ENCODE data around the gene RPS6KA2. TPM values are rescaled to one million over a fixed set of nuclear protein-coding genes. Genes with fewer than 3 reads are reported as not detected.

RPS6KA2 gene
- total and polyA plus RNA-seq, 2 experiments from 2014 or later, result 12.5 to 25.3 TPM

GRCh38 chr6:166612471-166612881 lies 14.6 kb downstream of the RPS6KA2 start:
- no peak overlapping the region for H3K4me2 ChIP-seq
- H3K27ac ChIP-seq (ENCODE audit: low read depth), result no peak overlapping the region
- Mint-ChIP-seq H3K4me1 (peaks cover 60% of the 10 kb centered on the region), H3K36me3 (ENCODE audit: low read depth) (peaks cover under 1% of the 10 kb centered on the region; the same call in 2 of the 3 replicates), H3K4me3 (no peak overlapping the region), H3K27ac (peak overlapping the region; percentile 7; the same call in 1 of the 2 replicates), H3K27me3 (ENCODE audit: insufficient read depth, low read depth, poor library complexity) (peaks cover 9% of the 10 kb centered on the region), H3K9me3 (no peaks in the 10 kb centered on the region)
- peaks cover 15% of the 10 kb centered on the region for H3K4me1 ChIP-seq (ENCODE audit: insufficient read depth)
- H3K27me3 ChIP-seq (ENCODE audit: insufficient read depth), result no peaks in the 10 kb centered on the region
- H3F3A ChIP-seq (replicated peaks; ENCODE audit: low read depth), result no peaks in the 10 kb centered on the region
- H3K9me2 ChIP-seq (ENCODE audit: insufficient read depth), result no peaks in the 10 kb centered on the region
- peaks cover 5% of the 10 kb centered on the region for H4K20me1 ChIP-seq (replicated peaks; ENCODE audit: insufficient read depth)
- no peak overlapping the region for H3K4me3 ChIP-seq
- H3K79me2 ChIP-seq (replicated peaks; ENCODE audit: insufficient read depth), result peaks cover 93% of the 10 kb centered on the region
- no peak for TF ChIP-seq POLR2AphosphoS5 (IDR thresholded peaks at IDR 0.05; ENCODE audit: low read depth)
- TF ChIP-seq REST (IDR thresholded peaks at IDR 0.05; ENCODE audit: unreplicated experiment), result no peak
- TF ChIP-seq EZH2phosphoT487 (IDR thresholded peaks at IDR 0.05; ENCODE audit: unreplicated experiment), result no peak
- TF ChIP-seq STAT1 (IDR thresholded peaks at IDR 0.05; ENCODE audit: unreplicated experiment), result no peak
- no peak for TF ChIP-seq ZNF331 (CRISPR knock-in tag; IDR thresholded peaks at IDR 0.05; ENCODE audit: low read depth)
- TF ChIP-seq, protein P1, sequence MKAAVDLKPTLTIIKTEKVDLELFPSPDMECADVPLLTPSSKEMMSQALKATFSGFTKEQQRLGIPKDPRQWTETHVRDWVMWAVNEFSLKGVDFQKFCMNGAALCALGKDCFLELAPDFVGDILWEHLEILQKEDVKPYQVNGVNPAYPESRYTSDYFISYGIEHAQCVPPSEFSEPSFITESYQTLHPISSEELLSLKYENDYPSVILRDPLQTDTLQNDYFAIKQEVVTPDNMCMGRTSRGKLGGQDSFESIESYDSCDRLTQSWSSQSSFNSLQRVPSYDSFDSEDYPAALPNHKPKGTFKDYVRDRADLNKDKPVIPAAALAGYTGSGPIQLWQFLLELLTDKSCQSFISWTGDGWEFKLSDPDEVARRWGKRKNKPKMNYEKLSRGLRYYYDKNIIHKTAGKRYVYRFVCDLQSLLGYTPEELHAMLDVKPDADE (IDR thresholded peaks at IDR 0.05), result no peak
- ATAC-seq (no peak), DNase-seq (ENCODE audit: low spot score) (no peak)
- H2AFZ ChIP-seq, result no peak overlapping the region
- H3K36me3 ChIP-seq (ENCODE audit: insufficient read depth), result no peaks in the 10 kb centered on the region

GRCh38 chr6:166611631-166612030 lies 15.4 kb downstream of the RPS6KA2 start:
- DNase-seq (ENCODE audit: low spot score) (no peak), ATAC-seq (peak; percentile 24; the same call in 2 of the 3 replicates)
- Histone ChIP-seq H3K27me3 (ENCODE audit: insufficient read depth) (no peaks in the 10 kb centered on the region), H3K4me1 (ENCODE audit: insufficient read depth) (peaks cover 15% of the 10 kb centered on the region), H3K27ac (ENCODE audit: low read depth) (peak overlapping the region; percentile 74; the same call in 1 of the 2 replicates), H3K36me3 (ENCODE audit: insufficient read depth) (no peaks in the 10 kb centered on the region), H3K4me3 (no peak overlapping the region), H4K20me1 (replicated peaks; ENCODE audit: insufficient read depth) (peaks cover 6% of the 10 kb centered on the region), H3K4me2 (no peak overlapping the region), H3F3A (replicated peaks; ENCODE audit: low read depth) (no peaks in the 10 kb centered on the region), H3K79me2 (replicated peaks; ENCODE audit: insufficient read depth) (peaks cover 91% of the 10 kb centered on the region), H3K9me2 (ENCODE audit: insufficient read depth) (no peaks in the 10 kb centered on the region), H2AFZ (no peak overlapping the region)
- Mint-ChIP-seq H3K27me3 (ENCODE audit: insufficient read depth, low read depth, poor library complexity) (peaks cover 11% of the 10 kb centered on the region), H3K27ac (no peak overlapping the region), H3K4me3 (no peak overlapping the region), H3K4me1 (peaks cover 59% of the 10 kb centered on the region), H3K36me3 (ENCODE audit: low read depth) (no peaks in the 10 kb centered on the region; the same call in 1 of the 3 replicates), H3K9me3 (no peaks in the 10 kb centered on the region)
- TF ChIP-seq, protein P2, sequence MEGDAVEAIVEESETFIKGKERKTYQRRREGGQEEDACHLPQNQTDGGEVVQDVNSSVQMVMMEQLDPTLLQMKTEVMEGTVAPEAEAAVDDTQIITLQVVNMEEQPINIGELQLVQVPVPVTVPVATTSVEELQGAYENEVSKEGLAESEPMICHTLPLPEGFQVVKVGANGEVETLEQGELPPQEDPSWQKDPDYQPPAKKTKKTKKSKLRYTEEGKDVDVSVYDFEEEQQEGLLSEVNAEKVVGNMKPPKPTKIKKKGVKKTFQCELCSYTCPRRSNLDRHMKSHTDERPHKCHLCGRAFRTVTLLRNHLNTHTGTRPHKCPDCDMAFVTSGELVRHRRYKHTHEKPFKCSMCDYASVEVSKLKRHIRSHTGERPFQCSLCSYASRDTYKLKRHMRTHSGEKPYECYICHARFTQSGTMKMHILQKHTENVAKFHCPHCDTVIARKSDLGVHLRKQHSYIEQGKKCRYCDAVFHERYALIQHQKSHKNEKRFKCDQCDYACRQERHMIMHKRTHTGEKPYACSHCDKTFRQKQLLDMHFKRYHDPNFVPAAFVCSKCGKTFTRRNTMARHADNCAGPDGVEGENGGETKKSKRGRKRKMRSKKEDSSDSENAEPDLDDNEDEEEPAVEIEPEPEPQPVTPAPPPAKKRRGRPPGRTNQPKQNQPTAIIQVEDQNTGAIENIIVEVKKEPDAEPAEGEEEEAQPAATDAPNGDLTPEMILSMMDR (conservative IDR thresholded peaks at IDR 0.05; ENCODE audit: low read depth in 2 of 2), result no peak
- TF ChIP-seq, protein P3, sequence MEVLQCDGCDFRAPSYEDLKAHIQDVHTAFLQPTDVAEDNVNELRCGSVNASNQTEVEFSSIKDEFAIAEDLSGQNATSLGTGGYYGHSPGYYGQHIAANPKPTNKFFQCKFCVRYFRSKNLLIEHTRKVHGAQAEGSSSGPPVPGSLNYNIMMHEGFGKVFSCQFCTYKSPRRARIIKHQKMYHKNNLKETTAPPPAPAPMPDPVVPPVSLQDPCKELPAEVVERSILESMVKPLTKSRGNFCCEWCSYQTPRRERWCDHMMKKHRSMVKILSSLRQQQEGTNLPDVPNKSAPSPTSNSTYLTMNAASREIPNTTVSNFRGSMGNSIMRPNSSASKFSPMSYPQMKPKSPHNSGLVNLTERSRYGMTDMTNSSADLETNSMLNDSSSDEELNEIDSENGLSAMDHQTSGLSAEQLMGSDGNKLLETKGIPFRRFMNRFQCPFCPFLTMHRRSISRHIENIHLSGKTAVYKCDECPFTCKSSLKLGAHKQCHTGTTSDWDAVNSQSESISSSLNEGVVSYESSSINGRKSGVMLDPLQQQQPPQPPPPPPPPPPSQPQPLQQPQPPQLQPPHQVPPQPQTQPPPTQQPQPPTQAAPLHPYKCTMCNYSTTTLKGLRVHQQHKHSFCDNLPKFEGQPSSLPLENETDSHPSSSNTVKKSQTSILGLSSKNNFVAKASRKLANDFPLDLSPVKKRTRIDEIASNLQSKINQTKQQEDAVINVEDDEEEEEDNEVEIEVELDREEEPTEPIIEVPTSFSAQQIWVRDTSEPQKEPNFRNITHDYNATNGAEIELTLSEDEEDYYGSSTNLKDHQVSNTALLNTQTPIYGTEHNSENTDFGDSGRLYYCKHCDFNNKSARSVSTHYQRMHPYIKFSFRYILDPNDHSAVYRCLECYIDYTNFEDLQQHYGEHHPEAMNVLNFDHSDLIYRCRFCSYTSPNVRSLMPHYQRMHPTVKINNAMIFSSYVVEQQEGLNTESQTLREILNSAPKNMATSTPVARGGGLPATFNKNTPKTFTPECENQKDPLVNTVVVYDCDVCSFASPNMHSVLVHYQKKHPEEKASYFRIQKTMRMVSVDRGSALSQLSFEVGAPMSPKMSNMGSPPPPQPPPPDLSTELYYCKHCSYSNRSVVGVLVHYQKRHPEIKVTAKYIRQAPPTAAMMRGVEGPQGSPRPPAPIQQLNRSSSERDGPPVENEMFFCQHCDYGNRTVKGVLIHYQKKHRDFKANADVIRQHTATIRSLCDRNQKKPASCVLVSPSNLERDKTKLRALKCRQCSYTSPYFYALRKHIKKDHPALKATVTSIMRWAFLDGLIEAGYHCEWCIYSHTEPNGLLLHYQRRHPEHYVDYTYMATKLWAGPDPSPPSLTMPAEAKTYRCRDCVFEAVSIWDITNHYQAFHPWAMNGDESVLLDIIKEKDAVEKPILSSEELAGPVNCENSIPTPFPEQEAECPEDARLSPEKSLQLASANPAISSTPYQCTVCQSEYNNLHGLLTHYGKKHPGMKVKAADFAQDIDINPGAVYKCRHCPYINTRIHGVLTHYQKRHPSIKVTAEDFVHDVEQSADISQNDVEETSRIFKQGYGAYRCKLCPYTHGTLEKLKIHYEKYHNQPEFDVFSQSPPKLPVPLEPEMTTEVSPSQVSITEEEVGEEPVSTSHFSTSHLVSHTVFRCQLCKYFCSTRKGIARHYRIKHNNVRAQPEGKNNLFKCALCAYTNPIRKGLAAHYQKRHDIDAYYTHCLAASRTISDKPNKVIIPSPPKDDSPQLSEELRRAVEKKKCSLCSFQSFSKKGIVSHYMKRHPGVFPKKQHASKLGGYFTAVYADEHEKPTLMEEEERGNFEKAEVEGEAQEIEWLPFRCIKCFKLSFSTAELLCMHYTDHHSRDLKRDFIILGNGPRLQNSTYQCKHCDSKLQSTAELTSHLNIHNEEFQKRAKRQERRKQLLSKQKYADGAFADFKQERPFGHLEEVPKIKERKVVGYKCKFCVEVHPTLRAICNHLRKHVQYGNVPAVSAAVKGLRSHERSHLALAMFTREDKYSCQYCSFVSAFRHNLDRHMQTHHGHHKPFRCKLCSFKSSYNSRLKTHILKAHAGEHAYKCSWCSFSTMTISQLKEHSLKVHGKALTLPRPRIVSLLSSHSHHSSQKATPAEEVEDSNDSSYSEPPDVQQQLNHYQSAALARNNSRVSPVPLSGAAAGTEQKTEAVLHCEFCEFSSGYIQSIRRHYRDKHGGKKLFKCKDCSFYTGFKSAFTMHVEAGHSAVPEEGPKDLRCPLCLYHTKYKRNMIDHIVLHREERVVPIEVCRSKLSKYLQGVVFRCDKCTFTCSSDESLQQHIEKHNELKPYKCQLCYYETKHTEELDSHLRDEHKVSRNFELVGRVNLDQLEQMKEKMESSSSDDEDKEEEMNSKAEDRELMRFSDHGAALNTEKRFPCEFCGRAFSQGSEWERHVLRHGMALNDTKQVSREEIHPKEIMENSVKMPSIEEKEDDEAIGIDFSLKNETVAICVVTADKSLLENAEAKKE (CRISPR knock-in tag; IDR thresholded peaks at IDR 0.05), result no peak
- no peak for TF ChIP-seq ZNF331 (CRISPR knock-in tag; IDR thresholded peaks at IDR 0.05; ENCODE audit: low read depth)
- TF ChIP-seq NANOG (IDR thresholded peaks at IDR 0.05; ENCODE audit: borderline replicate concordance), result no peak
